ENCODE measurements around the gene OSBPL1A.

Gene OSBPL1A

DNA sequence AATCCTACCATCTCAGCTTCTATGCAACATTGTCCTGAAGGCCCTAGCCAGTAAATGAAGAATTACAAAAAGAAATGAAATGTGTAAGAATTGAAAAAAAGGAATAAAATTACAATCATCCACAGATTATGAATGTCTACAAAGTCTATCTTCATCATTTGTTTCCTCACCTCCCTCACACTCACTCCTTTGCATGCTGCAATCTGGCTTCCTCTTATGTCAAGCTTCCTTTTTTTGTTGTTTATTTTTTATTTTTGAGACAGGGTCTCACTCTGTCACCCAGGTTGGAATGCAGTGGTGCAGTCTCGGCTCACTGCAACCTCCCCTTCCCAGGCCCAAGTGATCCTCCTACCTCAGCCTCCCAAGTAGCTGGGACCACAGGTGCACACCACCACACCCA, 129.7 kb downstream of the OSBPL1A start:
- no peak for DNase-seq (ENCODE audit: low spot score)

- no peak for DNase-seq (ENCODE audit: low spot score)
These were observed 131.5 kb downstream of the OSBPL1A start for GRCh38 chr18:24266131-24266530.

- DNase-seq (ENCODE audit: low spot score): no peak
These were observed 132.0 kb downstream of the OSBPL1A start for GRCh38 chr18:24265502-24266064.

GRCh38 chr18:24263050-24263449, 134.6 kb downstream of the OSBPL1A start:
- DNase-seq (ENCODE audit: low spot score): no peak

GRCh38 chr18:24262087-24262486, 135.5 kb downstream of the OSBPL1A start:
- DNase-seq (ENCODE audit: low spot score): no peak

- DNase-seq (ENCODE audit: low spot score): no peak
These were observed 137.6 kb downstream of the OSBPL1A start for GRCh38 chr18:24259869-24260641.

- DNase-seq (ENCODE audit: low spot score): no peak
These were observed 143.6 kb downstream of the OSBPL1A start for GRCh38 chr18:24254071-24254470.

DNA sequence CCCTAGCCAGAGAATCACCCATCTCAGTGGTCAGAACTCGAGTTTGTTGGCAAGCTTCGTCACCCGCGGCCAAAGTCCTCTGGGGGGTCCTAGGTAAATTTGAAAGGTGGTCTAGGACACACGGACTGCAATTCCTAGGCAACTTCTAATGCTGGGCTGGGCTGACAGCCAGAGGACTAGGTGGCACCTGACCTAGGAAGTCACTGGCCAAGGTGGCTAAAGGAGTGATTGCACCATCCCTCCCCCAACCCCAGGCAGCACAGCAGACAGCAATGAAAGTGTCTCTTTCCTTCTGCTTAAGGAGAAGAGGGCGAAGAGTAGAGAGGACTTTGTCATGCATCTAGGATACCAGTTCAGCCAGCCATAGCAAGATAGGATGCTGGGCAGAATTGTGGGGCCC, 147.9 kb downstream of the OSBPL1A start:
- DNase-seq (ENCODE audit: low spot score): no peak

DNA sequence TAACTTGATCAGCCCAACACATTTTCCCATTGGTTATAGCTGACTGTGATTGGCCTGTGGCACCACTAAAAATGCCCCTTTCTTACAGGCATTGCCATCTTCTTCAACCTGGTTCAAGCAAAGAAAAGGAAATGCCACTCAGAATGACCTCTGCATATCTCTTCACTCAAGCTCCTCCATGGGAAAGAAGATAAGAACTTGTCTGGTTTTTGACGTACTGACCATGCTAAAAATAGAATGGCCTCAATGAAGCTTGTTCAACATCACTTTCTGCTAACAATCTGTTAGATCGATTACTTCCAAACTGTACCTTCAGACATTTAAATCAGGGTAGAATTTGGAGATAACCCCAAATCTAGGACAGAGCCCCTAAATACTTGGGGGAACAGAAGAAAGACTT, 149.3 kb downstream of the OSBPL1A start:
- no peak for DNase-seq (ENCODE audit: low spot score)

GRCh38 chr18:24246143-24246542, 151.5 kb downstream of the OSBPL1A start:
- DNase-seq (ENCODE audit: low spot score): no peak

DNA sequence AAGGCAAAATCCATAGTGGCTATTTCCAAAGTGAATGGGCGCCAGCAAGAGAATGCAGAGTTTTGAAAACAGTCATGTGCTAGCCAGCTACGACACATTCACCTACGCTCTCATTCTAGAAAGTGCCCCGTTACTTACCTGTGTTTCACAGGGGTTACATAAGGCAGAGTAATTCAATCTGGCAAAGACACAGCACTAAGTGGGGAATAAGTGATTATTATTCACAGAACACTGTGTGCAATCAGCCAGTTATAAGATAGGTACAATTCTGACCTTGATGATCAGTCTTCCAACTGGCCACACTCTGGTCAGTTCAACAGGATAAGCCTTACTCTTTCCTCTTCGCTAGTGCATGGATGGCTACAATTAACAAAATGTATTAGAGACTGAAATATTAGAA, 152.9 kb downstream of the OSBPL1A start:
- no peak for DNase-seq (ENCODE audit: low spot score)

GRCh38 chr18:24243677-24244076, 153.9 kb downstream of the OSBPL1A start:
- DNase-seq (ENCODE audit: low spot score): no peak

GRCh38 chr18:24239341-24239740, 158.3 kb downstream of the OSBPL1A start:
- DNase-seq (ENCODE audit: low spot score): no peak

GRCh38 chr18:24238387-24238786, 159.2 kb downstream of the OSBPL1A start:
- no peak for DNase-seq (ENCODE audit: low spot score)

- no peak for DNase-seq (ENCODE audit: low spot score)
These were observed 162.7 kb downstream of the OSBPL1A start for GRCh38 chr18:24234850-24235418.

DNA sequence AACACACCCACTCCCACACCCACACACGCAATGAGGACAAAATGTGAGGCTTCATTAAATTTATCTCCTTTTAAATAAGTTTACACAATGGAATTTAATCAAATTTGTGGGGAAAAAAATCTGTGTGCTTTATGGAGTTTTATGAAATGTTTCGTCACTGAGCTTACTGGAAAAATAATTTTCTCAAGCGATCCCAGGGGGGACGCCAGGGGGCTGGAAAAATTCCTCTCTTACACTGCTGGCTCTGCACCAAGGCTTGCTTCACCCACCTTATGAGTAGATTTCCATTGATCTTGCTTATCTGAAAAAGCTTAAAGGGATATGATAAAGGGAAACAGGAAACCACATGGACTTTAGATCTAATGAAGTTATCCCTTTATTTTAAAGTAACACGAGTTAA, 163.3 kb downstream of the OSBPL1A start:
- no peak for DNase-seq (ENCODE audit: low spot score)

DNA sequence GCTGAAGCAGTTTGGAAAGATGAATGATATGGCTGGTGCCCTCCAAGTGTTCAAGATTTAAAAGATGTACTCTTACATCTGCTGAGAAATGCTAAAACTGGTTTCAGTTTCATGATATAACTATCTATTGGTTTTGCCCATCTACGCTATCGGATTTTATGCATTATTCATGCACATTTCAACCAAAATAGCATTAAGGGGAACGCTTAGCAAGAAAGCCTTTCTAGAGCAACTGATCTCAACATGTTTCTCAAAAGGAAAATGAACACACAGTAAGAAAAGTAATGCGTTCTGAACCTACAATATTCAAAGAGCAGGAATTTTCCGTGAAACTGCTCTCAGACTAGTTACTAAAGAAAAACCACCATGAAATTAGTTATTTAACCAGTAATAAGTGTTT, 164.8 kb downstream of the OSBPL1A start:
- DNase-seq (ENCODE audit: low spot score): no peak

- no peak for DNase-seq (ENCODE audit: low spot score)
These were observed 165.6 kb downstream of the OSBPL1A start for GRCh38 chr18:24231773-24232735.

GRCh38 chr18:24230766-24231165, 166.9 kb downstream of the OSBPL1A start:
- DNase-seq (ENCODE audit: low spot score): no peak

DNA sequence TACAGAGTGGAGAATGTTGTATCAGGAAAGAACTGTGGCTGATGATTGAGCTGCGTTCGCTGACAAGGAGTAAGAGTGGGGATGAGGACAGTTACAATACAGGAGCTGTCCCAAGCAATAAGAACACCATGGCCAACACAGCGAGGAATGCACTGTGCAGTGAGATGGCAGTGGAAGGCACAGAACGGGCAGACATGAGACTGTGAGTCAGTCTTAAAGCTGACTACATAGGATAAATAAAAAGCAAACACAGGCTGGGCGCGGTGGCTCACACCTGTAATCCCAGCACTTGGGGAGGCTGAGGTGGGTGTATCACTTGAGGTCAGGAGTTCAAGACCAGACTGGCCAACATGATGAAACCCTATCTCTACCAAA, 169.0 kb downstream of the OSBPL1A start:
- no peak for DNase-seq (ENCODE audit: low spot score)

GRCh38 chr18:24227977-24228666, 169.5 kb downstream of the OSBPL1A start:
- no peak for DNase-seq (ENCODE audit: low spot score)

GRCh38 chr18:24220318-24220688, 177.3 kb downstream of the OSBPL1A start:
- DNase-seq (ENCODE audit: low spot score): no peak

All from hematopoietic multipotent progenitor cell treated with erythropoietin and hydrocortisone succinate and interleukin-3 and kit ligand, for 17 days (in vitro differentiated cells).